Loucy (cell line): ENCODE data around the gene ST8SIA1.
A peak's percentile ranks its signal among the peaks of the same experiment; 100 is the strongest.

Source experiments
- H2AFZ ChIP-seq: fragments of 200-600 bp; sonication (generic); 2 replicates; pipeline ENCODE4 v1.6.0; 2016; ENCODE audit warnings: antibody characterized with exemption, mild to moderate bottlenecking, low read length, moderate library complexity
- H3F3A ChIP-seq: fragments of 200-600 bp; 2 replicates; pipeline ENCODE4 v1.6.0; 2016; ENCODE audit warnings: antibody characterized with exemption, low read depth, mild to moderate bottlenecking
- H3K27me3 ChIP-seq: fragments of 200-600 bp; sonication (generic); 2 replicates; pipeline ENCODE4 v1.6.1; 2014; ENCODE audit warnings: low read length, mild to moderate bottlenecking; ENCODE audit not compliant: insufficient read depth, poor library complexity, severe bottlenecking
- H3K36me3 ChIP-seq: fragments of 200-600 bp; sonication (generic); 2 replicates; pipeline ENCODE4 v1.6.1; 2016; ENCODE audit warnings: low read length; ENCODE audit not compliant: insufficient read depth
- H3K4me1 ChIP-seq: fragments of 200-600 bp; sonication (generic); 2 replicates; pipeline ENCODE4 v1.5.1; 2014; ENCODE audit warnings: low read length, mild to moderate bottlenecking; ENCODE audit not compliant: insufficient read depth, poor library complexity, severe bottlenecking
- H3K4me2 ChIP-seq: fragments of 200-600 bp; sonication (generic); 2 replicates; pipeline ENCODE4 v1.6.0; 2014; ENCODE audit warnings: antibody characterized with exemption, low read length, low read depth, mild to moderate bottlenecking; ENCODE audit not compliant: poor library complexity, severe bottlenecking
- H3K4me3 ChIP-seq: fragments of 200-600 bp; sonication (generic); 2 replicates; pipeline ENCODE4 v1.5.1; 2014; ENCODE audit warnings: low read length, mild to moderate bottlenecking, mixed read lengths; ENCODE audit not compliant: poor library complexity, severe bottlenecking
- H3K79me2 ChIP-seq: fragments of 200-600 bp; sonication (generic); 2 replicates; pipeline ENCODE4 v1.6.1; 2014; ENCODE audit warnings: low read length; ENCODE audit not compliant: insufficient read depth
- H3K9ac ChIP-seq: fragments of 200-600 bp; sonication (generic); 2 replicates; pipeline ENCODE4 v1.6.0; 2014; ENCODE audit warnings: mild to moderate bottlenecking, low read depth, low read length, moderate library complexity; ENCODE audit not compliant: poor library complexity, severe bottlenecking
- H3K9me2 ChIP-seq: fragments of 200-600 bp; sonication (generic); replicated peaks from 2 replicates; pipeline ENCODE4 v1.6.1; 2016; ENCODE audit warnings: low read depth, low read length, mixed read lengths
- H3K9me3 ChIP-seq: fragments of 200-600 bp; sonication (generic); 2 replicates; pipeline ENCODE4 v1.6.1; 2014; ENCODE audit warnings: mild to moderate bottlenecking, antibody characterized with exemption, low read length, low read depth; ENCODE audit not compliant: insufficient read depth
- H4K20me1 ChIP-seq: fragments of 200-600 bp; sonication (generic); 2 replicates; pipeline ENCODE4 v1.6.0; 2014; ENCODE audit warnings: antibody characterized with exemption, low read length, mild to moderate bottlenecking; ENCODE audit not compliant: insufficient read depth, poor library complexity, severe bottlenecking
- EZH2phosphoT487 ChIP-seq: fragments of 200-600 bp; IDR thresholded peaks from 2 replicates; pipeline ENCODE4 v1.6.1; 2018; ENCODE audit warnings: antibody characterized with exemption, mild to moderate bottlenecking, moderate library complexity, borderline replicate concordance
- TF ChIP-seq, protein P1 (sequence below): fragments of 200-600 bp; sonication (generic); conservative IDR thresholded peaks from 2 replicates; pipeline ENCODE4 v1.5.1; 2014; ENCODE audit warnings: mild to moderate bottlenecking, antibody characterized with exemption, low read length

ST8SIA1 gene

GRCh38 chr12:22325218-22325617 is 9.3 kb downstream of the ST8SIA1 start:
- Histone ChIP-seq H3K27me3 (no peaks in the 10 kb centered on the region), H3K9me3 (no peaks in the 10 kb centered on the region), H2AFZ (no peak overlapping the region), H3K4me2 (no peak overlapping the region), H3K79me2 (no peaks in the 10 kb centered on the region), H3K9me2 (no peaks in the 10 kb centered on the region), H3K9ac (no peak overlapping the region), H3K36me3 (no peaks in the 10 kb centered on the region), H3F3A (no peaks in the 10 kb centered on the region), H4K20me1 (no peaks in the 10 kb centered on the region), H3K4me3 (no peak overlapping the region), H3K4me1 (peaks cover 13% of the 10 kb centered on the region)
- TF ChIP-seq, protein P1, sequence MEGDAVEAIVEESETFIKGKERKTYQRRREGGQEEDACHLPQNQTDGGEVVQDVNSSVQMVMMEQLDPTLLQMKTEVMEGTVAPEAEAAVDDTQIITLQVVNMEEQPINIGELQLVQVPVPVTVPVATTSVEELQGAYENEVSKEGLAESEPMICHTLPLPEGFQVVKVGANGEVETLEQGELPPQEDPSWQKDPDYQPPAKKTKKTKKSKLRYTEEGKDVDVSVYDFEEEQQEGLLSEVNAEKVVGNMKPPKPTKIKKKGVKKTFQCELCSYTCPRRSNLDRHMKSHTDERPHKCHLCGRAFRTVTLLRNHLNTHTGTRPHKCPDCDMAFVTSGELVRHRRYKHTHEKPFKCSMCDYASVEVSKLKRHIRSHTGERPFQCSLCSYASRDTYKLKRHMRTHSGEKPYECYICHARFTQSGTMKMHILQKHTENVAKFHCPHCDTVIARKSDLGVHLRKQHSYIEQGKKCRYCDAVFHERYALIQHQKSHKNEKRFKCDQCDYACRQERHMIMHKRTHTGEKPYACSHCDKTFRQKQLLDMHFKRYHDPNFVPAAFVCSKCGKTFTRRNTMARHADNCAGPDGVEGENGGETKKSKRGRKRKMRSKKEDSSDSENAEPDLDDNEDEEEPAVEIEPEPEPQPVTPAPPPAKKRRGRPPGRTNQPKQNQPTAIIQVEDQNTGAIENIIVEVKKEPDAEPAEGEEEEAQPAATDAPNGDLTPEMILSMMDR = no peak
- TF ChIP-seq EZH2phosphoT487 = no peak

GRCh38 chr12:22322091-22322490 is 12.4 kb downstream of the ST8SIA1 start:
- Histone ChIP-seq H4K20me1 (no peaks in the 10 kb centered on the region), H2AFZ (peak overlapping the region; percentile 91), H3K27me3 (no peaks in the 10 kb centered on the region), H3F3A (no peaks in the 10 kb centered on the region), H3K9me2 (no peaks in the 10 kb centered on the region), H3K4me2 (peak overlapping the region; percentile 53), H3K36me3 (no peaks in the 10 kb centered on the region), H3K9me3 (no peaks in the 10 kb centered on the region), H3K79me2 (no peaks in the 10 kb centered on the region), H3K4me1 (peaks cover 13% of the 10 kb centered on the region), H3K4me3 (no peak overlapping the region), H3K9ac (peak overlapping the region; percentile 51)
- TF ChIP-seq EZH2phosphoT487 = no peak
- TF ChIP-seq, protein P1 = no peak

- H2AFZ ChIP-seq = peak overlapping the region; percentile 91
- no peaks in the 10 kb centered on the region for H3K36me3 ChIP-seq
Measured at GRCh38 chr12:22321638-22322037, 12.9 kb downstream of the ST8SIA1 start.

More at GRCh38 chr12:22321638-22322037, 12.9 kb downstream of the ST8SIA1 start:
- Histone ChIP-seq H3F3A (no peaks in the 10 kb centered on the region), H4K20me1 (no peaks in the 10 kb centered on the region), H3K9ac (peak overlapping the region; percentile 51), H3K9me3 (no peaks in the 10 kb centered on the region), H3K79me2 (no peaks in the 10 kb centered on the region), H3K27me3 (no peaks in the 10 kb centered on the region), H3K4me2 (peak overlapping the region; percentile 53), H3K4me3 (peak overlapping the region; percentile 17), H3K4me1 (peaks cover 13% of the 10 kb centered on the region), H3K9me2 (no peaks in the 10 kb centered on the region)
- TF ChIP-seq EZH2phosphoT487 = no peak
- TF ChIP-seq, protein P1 = no peak
